HEK293 (cell line): ENCODE data around the gene CCDC57.

Source experiments
- GLI4 ChIP-seq: fragments of 450-650 bp; formaldehyde crosslinking; IDR thresholded peaks from 2 replicates; pipeline ENCODE4 v1.5.1; 2016; ENCODE audit warnings: missing biosample characterization, missing genetic modification characterization
- KLF10 ChIP-seq: fragments of 450-650 bp; IDR thresholded peaks from 2 replicates; pipeline ENCODE4 v1.5.1; 2018; ENCODE audit warnings: missing biosample characterization, mild to moderate bottlenecking, missing genetic modification characterization
- OVOL3 ChIP-seq: fragments of 450-650 bp; formaldehyde crosslinking; IDR thresholded peaks from 2 replicates; pipeline ENCODE4 v1.5.1; 2016; ENCODE audit warnings: missing biosample characterization, missing genetic modification characterization
- SP2 ChIP-seq: fragments of 450-650 bp; formaldehyde crosslinking; IDR thresholded peaks from 2 replicates; pipeline ENCODE4 v1.5.1; 2016; ENCODE audit warnings: missing biosample characterization, missing genetic modification characterization
- ZBTB20 ChIP-seq: fragments of 450-650 bp; formaldehyde crosslinking; IDR thresholded peaks from 2 replicates; pipeline ENCODE4 v1.5.1; 2016; ENCODE audit warnings: missing biosample characterization, missing genetic modification characterization
- ZBTB21 ChIP-seq: fragments of 450-650 bp; formaldehyde crosslinking; IDR thresholded peaks from 2 replicates; pipeline ENCODE4 v1.5.1; 2017; ENCODE audit warnings: missing biosample characterization, missing genetic modification characterization
- ZBTB48 ChIP-seq: fragments of 450-650 bp; formaldehyde crosslinking; IDR thresholded peaks from 2 replicates; pipeline ENCODE4 v1.5.1; 2016; ENCODE audit warnings: missing biosample characterization, missing genetic modification characterization
- ZNF2 ChIP-seq: fragments of 450-650 bp; formaldehyde crosslinking; IDR thresholded peaks from 2 replicates; pipeline ENCODE4 v1.5.1; 2016; ENCODE audit warnings: missing biosample characterization, missing genetic modification characterization
- ZNF223 ChIP-seq: fragments of 450-650 bp; formaldehyde crosslinking; IDR thresholded peaks from 2 replicates; pipeline ENCODE4 v1.5.1; 2016; ENCODE audit warnings: missing biosample characterization, missing genetic modification characterization
- ZNF302 ChIP-seq: fragments of 450-650 bp; formaldehyde crosslinking; IDR thresholded peaks from 2 replicates; pipeline ENCODE4 v1.5.1; 2016; ENCODE audit warnings: missing biosample characterization, missing genetic modification characterization, low read depth
- ZNF324 ChIP-seq: fragments of 450-650 bp; formaldehyde crosslinking; IDR thresholded peaks from 2 replicates; pipeline ENCODE4 v1.5.1; 2016; ENCODE audit warnings: missing biosample characterization, missing genetic modification characterization
- ZNF426 ChIP-seq: fragments of 450-650 bp; formaldehyde crosslinking; IDR thresholded peaks from 2 replicates; pipeline ENCODE4 v1.5.1; 2017; ENCODE audit warnings: missing biosample characterization, missing genetic modification characterization, mild to moderate bottlenecking, inconsistent platforms, moderate library complexity
- ZNF433 ChIP-seq: fragments of 450-650 bp; formaldehyde crosslinking; IDR thresholded peaks from 2 replicates; pipeline ENCODE4 v1.5.1; 2016; ENCODE audit warnings: missing biosample characterization, missing genetic modification characterization, low read depth
- ZNF560 ChIP-seq: fragments of 450-650 bp; formaldehyde crosslinking; IDR thresholded peaks from 2 replicates; pipeline ENCODE4 v1.5.1; 2017; ENCODE audit warnings: missing biosample characterization, missing genetic modification characterization, borderline replicate concordance
- ZNF623 ChIP-seq: fragments of 450-650 bp; formaldehyde crosslinking; IDR thresholded peaks from 2 replicates; pipeline ENCODE4 v1.5.1; 2016; ENCODE audit warnings: missing biosample characterization, missing genetic modification characterization
- ZNF629 ChIP-seq: fragments of 450-650 bp; formaldehyde crosslinking; IDR thresholded peaks from 2 replicates; pipeline ENCODE4 v1.5.1; 2017; ENCODE audit warnings: missing biosample characterization, missing genetic modification characterization
- ZNF660 ChIP-seq: fragments of 450-650 bp; IDR thresholded peaks from 2 replicates; pipeline ENCODE4 v1.5.1; 2018; ENCODE audit warnings: missing biosample characterization, mild to moderate bottlenecking, missing genetic modification characterization
- ZNF76 ChIP-seq: fragments of 450-650 bp; formaldehyde crosslinking; IDR thresholded peaks from 2 replicates; pipeline ENCODE4; 2016; ENCODE audit warnings: low read depth, missing biosample characterization, missing genetic modification characterization, borderline replicate concordance
- TF ChIP-seq, protein P1 (sequence below): fragments of 450-650 bp; formaldehyde crosslinking; IDR thresholded peaks from 2 replicates; pipeline ENCODE4 v1.5.1; 2016; ENCODE audit warnings: missing biosample characterization, missing genetic modification characterization
- TF ChIP-seq, protein P2 (sequence below): fragments of 450-650 bp; formaldehyde crosslinking; IDR thresholded peaks from 2 replicates; pipeline ENCODE4 v1.5.0; 2017; ENCODE audit warnings: missing biosample characterization, missing genetic modification characterization, borderline replicate concordance
- TF ChIP-seq, protein P3 (sequence below): fragments of 450-650 bp; formaldehyde crosslinking; IDR thresholded peaks from 2 replicates; pipeline ENCODE4; 2016; ENCODE audit warnings: missing biosample characterization, missing genetic modification characterization
- TF ChIP-seq, protein P4 (sequence below): fragments of 450-650 bp; formaldehyde crosslinking; IDR thresholded peaks from 2 replicates; pipeline ENCODE4 v1.5.1; 2016; ENCODE audit warnings: missing biosample characterization, missing genetic modification characterization
- TF ChIP-seq, protein P5 (sequence below): sonication (generic); formaldehyde crosslinking; IDR thresholded peaks from 2 replicates; pipeline ENCODE4 v1.8.1; 2022; ENCODE audit warnings: mild to moderate bottlenecking, moderate library complexity, missing genetic modification reagents
- TF ChIP-seq, protein P6 (sequence below): fragments of 450-650 bp; formaldehyde crosslinking; IDR thresholded peaks from 2 replicates; pipeline ENCODE4 v1.5.1; 2016; ENCODE audit warnings: missing biosample characterization, missing genetic modification characterization, low read depth
- TF ChIP-seq, protein P7 (sequence below): fragments of 450-650 bp; formaldehyde crosslinking; IDR thresholded peaks from 2 replicates; pipeline ENCODE4 v1.5.1; 2017; ENCODE audit warnings: missing biosample characterization, missing genetic modification characterization

Gene CCDC57

DNA sequence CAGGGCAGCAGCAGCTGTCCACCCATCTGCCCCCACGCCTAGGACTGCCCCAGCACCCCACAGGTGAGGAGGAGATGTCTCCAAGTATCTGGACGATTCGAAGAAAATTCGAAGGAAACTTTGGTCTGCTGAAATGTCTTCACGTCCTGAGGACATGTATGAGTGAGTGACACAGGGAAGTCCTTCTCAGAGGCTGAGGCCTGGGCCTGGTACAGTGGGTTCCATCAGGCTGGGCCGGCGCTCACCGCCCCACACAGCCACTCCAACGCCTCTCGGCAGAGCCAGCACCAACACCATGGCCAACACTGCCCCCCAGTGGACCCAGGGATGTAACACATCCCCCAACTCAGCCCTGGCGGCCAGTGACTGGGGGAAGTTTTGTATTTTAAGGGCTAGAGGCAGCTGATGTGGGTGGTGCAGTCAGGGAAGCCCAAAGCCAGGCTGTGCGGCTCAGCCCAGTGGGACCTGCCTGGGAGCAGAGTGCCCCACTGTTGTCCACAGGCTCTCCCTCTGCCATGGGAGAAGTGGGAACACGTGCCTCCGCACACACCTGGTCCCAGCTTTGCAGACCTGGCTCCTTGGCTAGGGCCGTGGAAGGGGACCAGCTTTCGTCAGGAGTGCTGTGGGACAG is 58.8 kb downstream of the CCDC57 start (continued):
- no peak for TF ChIP-seq ZNF433 (tag by site-specific recombination)
- TF ChIP-seq, protein P1, sequence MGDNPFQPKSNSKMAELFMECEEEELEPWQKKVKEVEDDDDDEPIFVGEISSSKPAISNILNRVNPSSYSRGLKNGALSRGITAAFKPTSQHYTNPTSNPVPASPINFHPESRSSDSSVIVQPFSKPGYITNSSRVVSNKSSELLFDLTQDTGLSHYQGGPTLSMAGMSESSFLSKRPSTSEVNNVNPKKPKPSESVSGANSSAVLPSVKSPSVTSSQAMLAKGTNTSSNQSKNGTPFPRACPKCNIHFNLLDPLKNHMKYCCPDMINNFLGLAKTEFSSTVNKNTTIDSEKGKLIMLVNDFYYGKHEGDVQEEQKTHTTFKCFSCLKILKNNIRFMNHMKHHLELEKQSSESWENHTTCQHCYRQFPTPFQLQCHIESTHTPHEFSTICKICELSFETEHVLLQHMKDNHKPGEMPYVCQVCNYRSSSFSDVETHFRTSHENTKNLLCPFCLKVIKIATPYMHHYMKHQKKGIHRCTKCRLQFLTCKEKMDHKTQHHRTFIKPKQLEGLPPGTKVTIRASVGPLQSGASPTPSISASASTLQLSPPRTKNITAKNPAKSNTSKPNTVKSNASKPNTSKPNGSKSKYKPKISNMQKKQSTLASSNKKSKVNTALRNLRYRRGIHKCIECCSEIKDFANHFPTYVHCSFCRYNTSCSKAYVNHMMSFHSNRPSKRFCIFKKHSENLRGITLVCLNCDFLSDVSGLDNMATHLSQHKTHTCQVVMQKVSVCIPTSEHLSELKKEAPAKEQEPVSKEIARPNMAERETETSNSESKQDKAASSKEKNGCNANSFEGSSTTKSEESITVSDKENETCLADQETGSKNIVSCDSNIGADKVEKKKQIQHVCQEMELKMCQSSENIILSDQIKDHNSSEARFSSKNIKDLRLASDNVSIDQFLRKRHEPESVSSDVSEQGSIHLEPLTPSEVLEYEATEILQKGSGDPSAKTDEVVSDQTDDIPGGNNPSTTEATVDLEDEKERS (tag by site-specific recombination) = no peak
- no peak for TF ChIP-seq KLF10 (tag by site-specific recombination)
- TF ChIP-seq SP2 = no peak
- no peak for TF ChIP-seq ZNF426 (tag by site-specific recombination)
- no peak for TF ChIP-seq GLI4
- no peak for TF ChIP-seq ZNF623
- TF ChIP-seq ZNF76 (tag by site-specific recombination) = no peak
- no peak for TF ChIP-seq ZBTB21 (tag by site-specific recombination)
- TF ChIP-seq ZNF223 = no peak
- TF ChIP-seq ZNF629 = no peak
- TF ChIP-seq ZBTB20 (tag by site-specific recombination) = no peak
- TF ChIP-seq, protein P2, sequence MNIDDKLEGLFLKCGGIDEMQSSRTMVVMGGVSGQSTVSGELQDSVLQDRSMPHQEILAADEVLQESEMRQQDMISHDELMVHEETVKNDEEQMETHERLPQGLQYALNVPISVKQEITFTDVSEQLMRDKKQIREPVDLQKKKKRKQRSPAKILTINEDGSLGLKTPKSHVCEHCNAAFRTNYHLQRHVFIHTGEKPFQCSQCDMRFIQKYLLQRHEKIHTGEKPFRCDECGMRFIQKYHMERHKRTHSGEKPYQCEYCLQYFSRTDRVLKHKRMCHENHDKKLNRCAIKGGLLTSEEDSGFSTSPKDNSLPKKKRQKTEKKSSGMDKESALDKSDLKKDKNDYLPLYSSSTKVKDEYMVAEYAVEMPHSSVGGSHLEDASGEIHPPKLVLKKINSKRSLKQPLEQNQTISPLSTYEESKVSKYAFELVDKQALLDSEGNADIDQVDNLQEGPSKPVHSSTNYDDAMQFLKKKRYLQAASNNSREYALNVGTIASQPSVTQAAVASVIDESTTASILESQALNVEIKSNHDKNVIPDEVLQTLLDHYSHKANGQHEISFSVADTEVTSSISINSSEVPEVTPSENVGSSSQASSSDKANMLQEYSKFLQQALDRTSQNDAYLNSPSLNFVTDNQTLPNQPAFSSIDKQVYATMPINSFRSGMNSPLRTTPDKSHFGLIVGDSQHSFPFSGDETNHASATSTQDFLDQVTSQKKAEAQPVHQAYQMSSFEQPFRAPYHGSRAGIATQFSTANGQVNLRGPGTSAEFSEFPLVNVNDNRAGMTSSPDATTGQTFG (tag by site-specific recombination) = no peak
- TF ChIP-seq, protein P3, sequence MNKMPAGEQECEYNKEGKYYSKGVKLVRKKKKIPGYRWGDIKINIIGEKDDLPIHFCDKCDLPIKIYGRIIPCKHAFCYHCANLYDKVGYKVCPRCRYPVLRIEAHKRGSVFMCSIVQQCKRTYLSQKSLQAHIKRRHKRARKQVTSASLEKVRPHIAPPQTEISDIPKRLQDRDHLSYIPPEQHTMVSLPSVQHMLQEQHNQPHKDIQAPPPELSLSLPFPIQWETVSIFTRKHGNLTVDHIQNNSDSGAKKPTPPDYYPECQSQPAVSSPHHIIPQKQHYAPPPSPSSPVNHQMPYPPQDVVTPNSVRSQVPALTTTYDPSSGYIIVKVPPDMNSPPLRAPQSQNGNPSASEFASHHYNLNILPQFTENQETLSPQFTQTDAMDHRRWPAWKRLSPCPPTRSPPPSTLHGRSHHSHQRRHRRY (tag by site-specific recombination) = no peak
- no peak for TF ChIP-seq ZNF560 (tag by site-specific recombination)
- TF ChIP-seq, protein P4, sequence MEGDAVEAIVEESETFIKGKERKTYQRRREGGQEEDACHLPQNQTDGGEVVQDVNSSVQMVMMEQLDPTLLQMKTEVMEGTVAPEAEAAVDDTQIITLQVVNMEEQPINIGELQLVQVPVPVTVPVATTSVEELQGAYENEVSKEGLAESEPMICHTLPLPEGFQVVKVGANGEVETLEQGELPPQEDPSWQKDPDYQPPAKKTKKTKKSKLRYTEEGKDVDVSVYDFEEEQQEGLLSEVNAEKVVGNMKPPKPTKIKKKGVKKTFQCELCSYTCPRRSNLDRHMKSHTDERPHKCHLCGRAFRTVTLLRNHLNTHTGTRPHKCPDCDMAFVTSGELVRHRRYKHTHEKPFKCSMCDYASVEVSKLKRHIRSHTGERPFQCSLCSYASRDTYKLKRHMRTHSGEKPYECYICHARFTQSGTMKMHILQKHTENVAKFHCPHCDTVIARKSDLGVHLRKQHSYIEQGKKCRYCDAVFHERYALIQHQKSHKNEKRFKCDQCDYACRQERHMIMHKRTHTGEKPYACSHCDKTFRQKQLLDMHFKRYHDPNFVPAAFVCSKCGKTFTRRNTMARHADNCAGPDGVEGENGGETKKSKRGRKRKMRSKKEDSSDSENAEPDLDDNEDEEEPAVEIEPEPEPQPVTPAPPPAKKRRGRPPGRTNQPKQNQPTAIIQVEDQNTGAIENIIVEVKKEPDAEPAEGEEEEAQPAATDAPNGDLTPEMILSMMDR (tag by site-specific recombination) = peak; percentile 96
- TF ChIP-seq ZNF302 (tag by site-specific recombination) = no peak
- TF ChIP-seq, protein P5, sequence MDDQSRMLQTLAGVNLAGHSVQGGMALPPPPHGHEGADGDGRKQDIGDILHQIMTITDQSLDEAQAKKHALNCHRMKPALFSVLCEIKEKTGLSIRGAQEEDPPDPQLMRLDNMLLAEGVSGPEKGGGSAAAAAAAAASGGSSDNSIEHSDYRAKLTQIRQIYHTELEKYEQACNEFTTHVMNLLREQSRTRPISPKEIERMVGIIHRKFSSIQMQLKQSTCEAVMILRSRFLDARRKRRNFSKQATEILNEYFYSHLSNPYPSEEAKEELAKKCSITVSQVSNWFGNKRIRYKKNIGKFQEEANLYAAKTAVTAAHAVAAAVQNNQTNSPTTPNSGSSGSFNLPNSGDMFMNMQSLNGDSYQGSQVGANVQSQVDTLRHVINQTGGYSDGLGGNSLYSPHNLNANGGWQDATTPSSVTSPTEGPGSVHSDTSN (CRISPR knock-in tag) = peak; percentile 57; the same call in 1 of the 2 replicates
- TF ChIP-seq, protein P6, sequence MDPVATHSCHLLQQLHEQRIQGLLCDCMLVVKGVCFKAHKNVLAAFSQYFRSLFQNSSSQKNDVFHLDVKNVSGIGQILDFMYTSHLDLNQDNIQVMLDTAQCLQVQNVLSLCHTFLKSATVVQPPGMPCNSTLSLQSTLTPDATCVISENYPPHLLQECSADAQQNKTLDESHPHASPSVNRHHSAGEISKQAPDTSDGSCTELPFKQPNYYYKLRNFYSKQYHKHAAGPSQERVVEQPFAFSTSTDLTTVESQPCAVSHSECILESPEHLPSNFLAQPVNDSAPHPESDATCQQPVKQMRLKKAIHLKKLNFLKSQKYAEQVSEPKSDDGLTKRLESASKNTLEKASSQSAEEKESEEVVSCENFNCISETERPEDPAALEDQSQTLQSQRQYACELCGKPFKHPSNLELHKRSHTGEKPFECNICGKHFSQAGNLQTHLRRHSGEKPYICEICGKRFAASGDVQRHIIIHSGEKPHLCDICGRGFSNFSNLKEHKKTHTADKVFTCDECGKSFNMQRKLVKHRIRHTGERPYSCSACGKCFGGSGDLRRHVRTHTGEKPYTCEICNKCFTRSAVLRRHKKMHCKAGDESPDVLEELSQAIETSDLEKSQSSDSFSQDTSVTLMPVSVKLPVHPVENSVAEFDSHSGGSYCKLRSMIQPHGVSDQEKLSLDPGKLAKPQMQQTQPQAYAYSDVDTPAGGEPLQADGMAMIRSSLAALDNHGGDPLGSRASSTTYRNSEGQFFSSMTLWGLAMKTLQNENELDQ = no peak
- no peak for TF ChIP-seq OVOL3 (tag by site-specific recombination)
- TF ChIP-seq, protein P7, sequence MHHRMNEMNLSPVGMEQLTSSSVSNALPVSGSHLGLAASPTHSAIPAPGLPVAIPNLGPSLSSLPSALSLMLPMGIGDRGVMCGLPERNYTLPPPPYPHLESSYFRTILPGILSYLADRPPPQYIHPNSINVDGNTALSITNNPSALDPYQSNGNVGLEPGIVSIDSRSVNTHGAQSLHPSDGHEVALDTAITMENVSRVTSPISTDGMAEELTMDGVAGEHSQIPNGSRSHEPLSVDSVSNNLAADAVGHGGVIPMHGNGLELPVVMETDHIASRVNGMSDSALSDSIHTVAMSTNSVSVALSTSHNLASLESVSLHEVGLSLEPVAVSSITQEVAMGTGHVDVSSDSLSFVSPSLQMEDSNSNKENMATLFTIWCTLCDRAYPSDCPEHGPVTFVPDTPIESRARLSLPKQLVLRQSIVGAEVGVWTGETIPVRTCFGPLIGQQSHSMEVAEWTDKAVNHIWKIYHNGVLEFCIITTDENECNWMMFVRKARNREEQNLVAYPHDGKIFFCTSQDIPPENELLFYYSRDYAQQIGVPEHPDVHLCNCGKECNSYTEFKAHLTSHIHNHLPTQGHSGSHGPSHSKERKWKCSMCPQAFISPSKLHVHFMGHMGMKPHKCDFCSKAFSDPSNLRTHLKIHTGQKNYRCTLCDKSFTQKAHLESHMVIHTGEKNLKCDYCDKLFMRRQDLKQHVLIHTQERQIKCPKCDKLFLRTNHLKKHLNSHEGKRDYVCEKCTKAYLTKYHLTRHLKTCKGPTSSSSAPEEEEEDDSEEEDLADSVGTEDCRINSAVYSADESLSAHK (tag by site-specific recombination) = no peak
- TF ChIP-seq ZNF660 = peak; percentile 66; the same call in 1 of the 2 replicates
- no peak for TF ChIP-seq ZNF324 (tag by site-specific recombination)
- TF ChIP-seq ZNF2 = peak; percentile 100
- TF ChIP-seq ZBTB48 (tag by site-specific recombination) = peak; percentile 40; the same call in 1 of the 2 replicates
